ENCODE data around the gene AMMECR1. TPM values are rescaled to one million over a fixed set of nuclear protein-coding genes. Genes with fewer than 3 reads are reported as not detected.

The AMMECR1 gene
- total RNA-seq, 1 donor from 2014 or later = 10.1 TPM

DNA sequence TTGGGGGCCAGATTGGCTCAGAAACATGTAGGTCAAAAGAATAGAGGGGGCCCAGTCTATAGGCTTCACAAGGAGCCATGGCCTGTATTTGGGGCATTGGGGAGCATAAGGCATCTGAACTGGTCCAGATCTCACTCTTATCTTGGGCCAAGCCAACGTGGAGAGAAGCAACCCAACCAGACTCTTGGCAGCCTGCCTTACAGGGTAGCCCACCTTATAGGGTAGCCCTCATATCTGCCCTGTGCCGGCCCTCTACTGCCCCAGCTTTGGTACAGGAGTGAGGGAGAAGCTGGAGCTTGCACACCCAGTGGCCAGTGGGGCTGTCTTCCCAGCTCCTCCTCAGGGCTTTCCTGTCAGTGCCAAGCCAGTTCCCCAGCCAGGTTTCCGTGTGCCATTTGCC, 142.2 kb downstream of the AMMECR1 start:
- TF ChIP-seq, protein P1, sequence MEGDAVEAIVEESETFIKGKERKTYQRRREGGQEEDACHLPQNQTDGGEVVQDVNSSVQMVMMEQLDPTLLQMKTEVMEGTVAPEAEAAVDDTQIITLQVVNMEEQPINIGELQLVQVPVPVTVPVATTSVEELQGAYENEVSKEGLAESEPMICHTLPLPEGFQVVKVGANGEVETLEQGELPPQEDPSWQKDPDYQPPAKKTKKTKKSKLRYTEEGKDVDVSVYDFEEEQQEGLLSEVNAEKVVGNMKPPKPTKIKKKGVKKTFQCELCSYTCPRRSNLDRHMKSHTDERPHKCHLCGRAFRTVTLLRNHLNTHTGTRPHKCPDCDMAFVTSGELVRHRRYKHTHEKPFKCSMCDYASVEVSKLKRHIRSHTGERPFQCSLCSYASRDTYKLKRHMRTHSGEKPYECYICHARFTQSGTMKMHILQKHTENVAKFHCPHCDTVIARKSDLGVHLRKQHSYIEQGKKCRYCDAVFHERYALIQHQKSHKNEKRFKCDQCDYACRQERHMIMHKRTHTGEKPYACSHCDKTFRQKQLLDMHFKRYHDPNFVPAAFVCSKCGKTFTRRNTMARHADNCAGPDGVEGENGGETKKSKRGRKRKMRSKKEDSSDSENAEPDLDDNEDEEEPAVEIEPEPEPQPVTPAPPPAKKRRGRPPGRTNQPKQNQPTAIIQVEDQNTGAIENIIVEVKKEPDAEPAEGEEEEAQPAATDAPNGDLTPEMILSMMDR (IDR thresholded peaks at IDR 0.05) = no peak
- DNase-seq (ENCODE audit: extremely low spot score, unreplicated experiment) = no peak
- Mint-ChIP-seq H3K9me3 (ENCODE audit: unreplicated experiment) (no peaks in the 10 kb centered on the region), H3K27ac (ENCODE audit: unreplicated experiment) (no peak overlapping the region), H3K36me3 (ENCODE audit: unreplicated experiment) (peaks cover 5% of the 10 kb centered on the region), H3K4me3 (ENCODE audit: unreplicated experiment) (no peak overlapping the region), H3K4me1 (ENCODE audit: unreplicated experiment) (peaks cover 23% of the 10 kb centered on the region), H3K27me3 (ENCODE audit: unreplicated experiment) (no peaks in the 10 kb centered on the region)

DNA sequence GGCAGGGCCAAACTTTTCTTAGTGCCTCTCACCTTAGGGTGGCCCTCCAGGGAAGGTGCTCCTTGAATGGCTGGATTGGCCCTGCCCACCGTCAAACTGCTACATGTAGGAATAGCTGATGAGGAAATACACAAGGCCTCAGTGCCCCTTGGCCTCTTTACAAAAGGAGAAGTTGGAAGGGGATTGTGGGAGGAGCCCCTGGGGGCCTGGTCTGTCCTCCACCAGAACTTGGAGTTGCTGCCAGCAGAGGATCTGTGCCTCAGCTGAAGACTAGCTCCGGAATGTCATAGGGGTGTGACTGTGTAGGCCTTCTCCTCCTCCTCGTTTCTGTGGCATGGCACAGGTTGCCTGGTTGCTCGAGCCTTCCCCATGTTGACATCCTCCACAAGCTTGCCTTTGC, 142.7 kb downstream of the AMMECR1 start:
- peaks cover 5% of the 10 kb centered on the region for H3K36me3 Mint-ChIP-seq (ENCODE audit: unreplicated experiment)
- H3K27ac Mint-ChIP-seq (ENCODE audit: unreplicated experiment) = no peak overlapping the region
- no peaks in the 10 kb centered on the region for H3K9me3 Mint-ChIP-seq (ENCODE audit: unreplicated experiment)
- TF ChIP-seq, protein P1 (IDR thresholded peaks at IDR 0.05) = no peak
- peaks cover 19% of the 10 kb centered on the region for H3K4me1 Mint-ChIP-seq (ENCODE audit: unreplicated experiment)
- peak; percentile 42 for DNase-seq (ENCODE audit: extremely low spot score, unreplicated experiment)
- H3K27me3 Mint-ChIP-seq (ENCODE audit: unreplicated experiment) = no peaks in the 10 kb centered on the region
- no peak overlapping the region for H3K4me3 Mint-ChIP-seq (ENCODE audit: unreplicated experiment)

DNA sequence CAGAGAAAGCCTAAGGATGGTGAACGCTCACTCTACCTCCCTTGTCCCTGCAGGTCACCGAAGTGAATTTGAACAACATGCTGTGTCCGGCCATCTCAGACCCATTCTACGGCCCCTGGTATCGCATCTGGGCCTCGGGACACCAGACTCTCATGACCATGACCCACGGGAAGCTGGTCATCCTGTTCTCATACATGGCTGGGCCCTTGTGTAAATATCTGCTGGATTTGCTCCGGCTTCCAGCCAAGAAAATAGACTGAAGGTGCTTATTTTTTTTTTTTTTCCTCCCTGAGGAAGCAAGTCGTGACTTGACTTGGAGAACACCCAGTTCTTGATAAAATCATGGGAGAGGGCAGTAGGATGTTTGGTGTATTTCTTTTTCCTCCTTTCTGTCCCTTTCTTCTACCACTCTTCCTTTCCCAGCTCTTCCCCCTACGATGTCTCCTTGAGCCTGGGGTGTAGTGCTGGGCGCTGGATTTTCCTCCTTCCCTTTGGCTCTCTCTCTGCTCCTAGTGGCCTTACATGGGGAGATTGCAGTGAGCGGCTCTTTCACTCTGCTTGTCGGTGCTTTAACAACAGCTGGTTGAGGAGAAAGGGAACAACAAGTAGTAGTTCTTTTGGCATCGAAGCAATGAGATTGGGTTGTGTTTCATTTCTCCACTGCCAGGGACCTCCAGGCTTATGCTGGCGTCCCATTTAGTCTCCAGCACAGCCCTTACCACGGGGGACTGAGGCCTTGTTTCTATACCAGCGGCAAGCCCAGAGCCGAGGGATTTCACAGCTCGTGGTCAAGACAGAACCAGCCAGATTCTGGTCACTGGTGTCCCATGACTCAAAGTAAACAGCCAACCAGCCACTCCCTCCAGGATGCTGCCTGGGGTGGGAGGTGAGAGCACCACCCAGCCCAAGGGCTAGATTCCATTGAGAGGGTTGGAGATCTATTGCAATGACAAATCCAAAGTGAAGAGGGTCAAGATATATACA, 144.4 kb downstream of the AMMECR1 start:
- peak; percentile 66 for DNase-seq (ENCODE audit: extremely low spot score, unreplicated experiment)
- H3K9me3 Mint-ChIP-seq (ENCODE audit: unreplicated experiment) = no peaks in the 10 kb centered on the region
- H3K36me3 Mint-ChIP-seq (ENCODE audit: unreplicated experiment) = peaks cover 5% of the 10 kb centered on the region

DNA sequence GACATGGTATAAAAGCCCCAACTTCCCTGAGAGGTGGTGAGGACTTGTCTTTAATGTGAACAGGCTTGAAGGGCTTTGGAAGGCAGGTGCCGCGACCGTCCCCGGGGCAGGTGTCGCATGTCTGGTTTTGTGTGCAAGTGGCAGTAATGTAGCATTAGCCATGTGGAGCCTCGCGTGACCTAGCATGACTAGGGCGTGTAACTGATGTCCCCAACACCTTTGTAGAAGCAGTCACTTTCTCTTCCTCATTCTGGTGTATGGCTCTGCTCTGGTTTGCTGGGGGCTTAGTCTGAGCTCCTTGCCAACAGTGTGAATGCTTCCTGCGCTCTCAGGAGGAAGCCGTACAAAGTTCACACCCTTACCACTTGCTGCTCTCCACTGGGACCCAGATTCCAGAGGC, 145.7 kb downstream of the AMMECR1 start:
- H3K9me3 Mint-ChIP-seq (ENCODE audit: unreplicated experiment) = no peaks in the 10 kb centered on the region
- no peaks in the 10 kb centered on the region for H3K27me3 Mint-ChIP-seq (ENCODE audit: unreplicated experiment)
- H3K4me1 Mint-ChIP-seq (ENCODE audit: unreplicated experiment) = peaks cover 26% of the 10 kb centered on the region
- no peak for DNase-seq (ENCODE audit: extremely low spot score, unreplicated experiment)
- no peak overlapping the region for H3K4me3 Mint-ChIP-seq (ENCODE audit: unreplicated experiment)
- TF ChIP-seq, protein P1 (IDR thresholded peaks at IDR 0.05) = no peak
- H3K36me3 Mint-ChIP-seq (ENCODE audit: unreplicated experiment) = peaks cover 5% of the 10 kb centered on the region
- no peak overlapping the region for H3K27ac Mint-ChIP-seq (ENCODE audit: unreplicated experiment)

More for the DNA sequence above, 144.4 kb downstream of the AMMECR1 start:
- peak overlapping the region; percentile 74 for H3K27ac Mint-ChIP-seq (ENCODE audit: unreplicated experiment)
- no peak overlapping the region for H3K4me3 Mint-ChIP-seq (ENCODE audit: unreplicated experiment)
- H3K27me3 Mint-ChIP-seq (ENCODE audit: unreplicated experiment) = no peaks in the 10 kb centered on the region
- peaks cover 21% of the 10 kb centered on the region for H3K4me1 Mint-ChIP-seq (ENCODE audit: unreplicated experiment)
- TF ChIP-seq, protein P1 (IDR thresholded peaks at IDR 0.05) = no peak

DNA sequence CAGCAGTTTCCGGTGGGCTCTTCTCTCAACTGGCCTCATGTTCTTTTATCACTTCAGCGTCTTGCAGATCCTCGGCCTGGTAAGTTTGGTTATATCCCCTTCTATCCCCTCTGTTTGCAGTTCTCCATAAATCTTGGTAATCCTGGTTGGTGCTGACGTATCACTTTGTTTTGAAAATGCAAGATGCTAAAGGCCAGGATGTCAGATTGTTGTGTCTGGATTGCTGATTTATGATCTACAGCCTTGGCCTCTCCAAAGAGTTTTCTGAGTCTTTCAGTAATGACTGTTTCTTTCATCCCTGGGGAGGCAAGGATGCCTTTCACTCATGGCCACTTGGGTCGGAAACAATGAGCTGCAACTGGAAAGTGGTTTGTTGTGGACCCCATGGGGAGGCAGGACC, 146.4 kb downstream of the AMMECR1 start:
- Mint-ChIP-seq H3K27ac (ENCODE audit: unreplicated experiment) (no peak overlapping the region), H3K4me1 (ENCODE audit: unreplicated experiment) (peaks cover 26% of the 10 kb centered on the region), H3K36me3 (ENCODE audit: unreplicated experiment) (peaks cover 2% of the 10 kb centered on the region), H3K9me3 (ENCODE audit: unreplicated experiment) (no peaks in the 10 kb centered on the region), H3K4me3 (ENCODE audit: unreplicated experiment) (no peak overlapping the region), H3K27me3 (ENCODE audit: unreplicated experiment) (no peaks in the 10 kb centered on the region)
- TF ChIP-seq, protein P1 (IDR thresholded peaks at IDR 0.05) = no peak
- DNase-seq (ENCODE audit: extremely low spot score, unreplicated experiment) = no peak
